ENCODE measurements around the gene LVRN.
"Not testable (repeated sequence)": the region's sequence is repeated elsewhere in the genome, so short reads cannot be mapped to it uniquely, and the experiment has no call there.

The LVRN gene

GRCh38 chr5:115962239-115962564, at the start of gene LVRN:
LVRN (plus strand) TSS chr5:115962475; CDS start chr5:115962618, 143 bp downstream.
- no peak for DNase-seq (ENCODE audit: low read depth, low spot score)

GRCh38 chr5:115913623-115914400, 48.5 kb upstream of the LVRN start:
- not testable (repeated sequence) for DNase-seq (ENCODE audit: low read depth, low spot score)

- no peak for DNase-seq (ENCODE audit: low read depth, low spot score)
Observed at GRCh38 chr5:115920171-115920725, 42.0 kb upstream of the LVRN start.

GRCh38 chr5:115928578-115929407, 33.5 kb upstream of the LVRN start:
- not testable (repeated sequence) for DNase-seq (ENCODE audit: low read depth, low spot score)

GRCh38 chr5:115930171-115930570, 32.1 kb upstream of the LVRN start:
- not testable (repeated sequence) for DNase-seq (ENCODE audit: low read depth, low spot score)

GRCh38 chr5:115930630-115931337, 31.5 kb upstream of the LVRN start:
- DNase-seq (ENCODE audit: low read depth, low spot score) = no peak

GRCh38 chr5:115932991-115933390, 29.3 kb upstream of the LVRN start:
- DNase-seq (ENCODE audit: low read depth, low spot score) = no peak

- no peak for DNase-seq (ENCODE audit: low read depth, low spot score)
Observed at GRCh38 chr5:115934388-115934974, 27.8 kb upstream of the LVRN start.

- no peak for DNase-seq (ENCODE audit: low read depth, low spot score)
Observed at GRCh38 chr5:115936031-115936430, 26.2 kb upstream of the LVRN start.

- no peak for DNase-seq (ENCODE audit: low read depth, low spot score)
Observed at GRCh38 chr5:115939059-115939458, 23.2 kb upstream of the LVRN start.

GRCh38 chr5:115940080-115940810, 22.0 kb upstream of the LVRN start:
- no peak for DNase-seq (ENCODE audit: low read depth, low spot score)

- no peak for DNase-seq (ENCODE audit: low read depth, low spot score)
Observed at GRCh38 chr5:115941051-115941675, 21.1 kb upstream of the LVRN start.

GRCh38 chr5:115944501-115944900, 17.8 kb upstream of the LVRN start:
- no peak for DNase-seq (ENCODE audit: low read depth, low spot score)

GRCh38 chr5:115946655-115947054, 15.6 kb upstream of the LVRN start:
- no peak for DNase-seq (ENCODE audit: low read depth, low spot score)

GRCh38 chr5:115947260-115947659, 15.0 kb upstream of the LVRN start:
- no peak for DNase-seq (ENCODE audit: low read depth, low spot score)

- no peak for DNase-seq (ENCODE audit: low read depth, low spot score)
Observed at GRCh38 chr5:115948091-115948534, 14.2 kb upstream of the LVRN start.

GRCh38 chr5:115949096-115949495, 13.2 kb upstream of the LVRN start:
- no peak for DNase-seq (ENCODE audit: low read depth, low spot score)

- DNase-seq (ENCODE audit: low read depth, low spot score) = no peak
Observed at GRCh38 chr5:115952588-115952987, 9.7 kb upstream of the LVRN start.

GRCh38 chr5:115954144-115954543, 8.1 kb upstream of the LVRN start:
- DNase-seq (ENCODE audit: low read depth, low spot score) = no peak

GRCh38 chr5:115956957-115957356, 5.3 kb upstream of the LVRN start:
- no peak for DNase-seq (ENCODE audit: low read depth, low spot score)
